Gastroesophageal sphincter (tissue), 3 donors: Measurements from ENCODE around the gene BHLHE41.

Source experiments
- CTCF ChIP-seq, 4 experiments: fragments of 200-600 bp in 2 of 4; fragments of 450-650 bp in 2 of 4; sonication (generic) in 1 of 4; IDR thresholded peaks; one replicate each; pipeline ENCODE4 v1.5.1; 2017 to 2019; ENCODE audit warnings: antibody characterized with exemption in 4 of 4, mild to moderate bottlenecking in 2 of 4, moderate library complexity in 2 of 4
- POLR2AphosphoS5 ChIP-seq: sonication (generic); formaldehyde crosslinking; IDR thresholded peaks from one replicate; pipeline ENCODE4 v1.6.1; 2017; ENCODE audit warnings: antibody characterized with exemption

GRCh38 chr12:26131936-26132335 lies 7.1 kb upstream of the BHLHE41 start:
- TF ChIP-seq CTCF (IDR thresholded peaks at IDR 0.05) (no peak), POLR2AphosphoS5 (no peak)
